Epithelial cell of proximal tubule (primary cell): ENCODE results near the gene NFKBIA. TPM values are rescaled to one million over a fixed set of nuclear protein-coding genes. Genes with fewer than 3 reads are reported as not detected.

Experiments
- DNase-seq: peaks from one replicate; pipeline ENCODE4 v3.0.0-alpha.2; 2011; ENCODE audit warnings: low read depth
- H3K4me3 ChIP-seq: 2 replicates; pipeline ENCODE4 v1.5.1; 2011; ENCODE audit warnings: low read depth, mild to moderate bottlenecking, low read length
- total RNA-seq: library from RNA; depleted of rRNA; stranded (reverse); fragments of >200 nt; gene quantifications from 2 replicates; pipeline ENCODE4 v1.2.3, GENCODE V29; 2015
- TF ChIP-seq, protein P1 (sequence below): conservative IDR thresholded peaks from 2 replicates; pipeline ENCODE4 v1.5.1; 2012; ENCODE audit warnings: low read depth, mild to moderate bottlenecking, low read length

Gene NFKBIA
- total RNA-seq, 1 donor from 2014 or later, result 203 TPM

DNA sequence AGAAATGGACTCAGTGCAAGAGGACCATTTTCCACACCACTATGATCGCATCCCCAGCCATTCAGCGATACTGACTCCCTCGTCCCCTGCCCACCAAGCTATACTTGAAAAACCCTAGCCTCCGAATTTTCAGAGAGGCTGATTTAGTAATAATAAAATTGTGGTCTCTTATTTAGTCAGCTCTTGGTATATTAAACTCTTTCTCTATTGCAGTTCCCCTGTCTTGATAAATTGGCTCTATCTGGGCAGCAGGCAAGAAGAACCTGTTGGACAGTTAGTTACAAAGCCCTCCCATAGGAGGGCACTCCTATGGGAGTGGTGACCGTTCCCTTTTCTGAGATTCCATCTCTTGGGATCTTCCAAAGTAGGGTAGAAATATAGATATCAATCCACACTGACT lies 33.6 kb downstream of the NFKBIA start:
- TF ChIP-seq, protein P1, sequence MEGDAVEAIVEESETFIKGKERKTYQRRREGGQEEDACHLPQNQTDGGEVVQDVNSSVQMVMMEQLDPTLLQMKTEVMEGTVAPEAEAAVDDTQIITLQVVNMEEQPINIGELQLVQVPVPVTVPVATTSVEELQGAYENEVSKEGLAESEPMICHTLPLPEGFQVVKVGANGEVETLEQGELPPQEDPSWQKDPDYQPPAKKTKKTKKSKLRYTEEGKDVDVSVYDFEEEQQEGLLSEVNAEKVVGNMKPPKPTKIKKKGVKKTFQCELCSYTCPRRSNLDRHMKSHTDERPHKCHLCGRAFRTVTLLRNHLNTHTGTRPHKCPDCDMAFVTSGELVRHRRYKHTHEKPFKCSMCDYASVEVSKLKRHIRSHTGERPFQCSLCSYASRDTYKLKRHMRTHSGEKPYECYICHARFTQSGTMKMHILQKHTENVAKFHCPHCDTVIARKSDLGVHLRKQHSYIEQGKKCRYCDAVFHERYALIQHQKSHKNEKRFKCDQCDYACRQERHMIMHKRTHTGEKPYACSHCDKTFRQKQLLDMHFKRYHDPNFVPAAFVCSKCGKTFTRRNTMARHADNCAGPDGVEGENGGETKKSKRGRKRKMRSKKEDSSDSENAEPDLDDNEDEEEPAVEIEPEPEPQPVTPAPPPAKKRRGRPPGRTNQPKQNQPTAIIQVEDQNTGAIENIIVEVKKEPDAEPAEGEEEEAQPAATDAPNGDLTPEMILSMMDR, result no peak
- no peak for DNase-seq
- no peak overlapping the region for H3K4me3 ChIP-seq

DNA sequence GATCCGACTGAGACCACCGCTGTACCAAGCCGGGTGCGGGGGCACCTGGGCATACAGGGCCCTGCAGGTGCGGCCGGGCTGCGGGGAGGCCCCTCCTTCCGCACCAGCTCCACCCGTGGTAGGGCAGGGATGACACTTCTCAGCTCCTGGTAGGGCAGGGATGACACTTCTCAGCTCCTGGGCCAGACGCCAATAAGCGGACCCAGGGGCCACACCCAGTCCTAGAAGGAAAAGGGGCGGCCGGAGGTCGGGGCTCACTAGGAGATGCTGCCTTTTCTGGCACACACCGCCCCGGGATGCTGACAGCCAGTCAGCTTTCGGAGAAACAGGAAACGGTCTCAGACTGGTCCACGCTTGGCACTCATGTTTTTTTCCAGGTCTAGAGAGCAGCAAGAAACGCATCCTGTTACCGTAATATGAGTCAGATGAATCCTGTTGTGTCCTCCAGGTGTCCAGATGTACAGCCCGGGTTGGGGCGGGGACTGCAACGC lies 34.8 kb downstream of the NFKBIA start:
- TF ChIP-seq, protein P1, result no peak
- DNase-seq, result no peak
- H3K4me3 ChIP-seq, result no peak overlapping the region

DNA sequence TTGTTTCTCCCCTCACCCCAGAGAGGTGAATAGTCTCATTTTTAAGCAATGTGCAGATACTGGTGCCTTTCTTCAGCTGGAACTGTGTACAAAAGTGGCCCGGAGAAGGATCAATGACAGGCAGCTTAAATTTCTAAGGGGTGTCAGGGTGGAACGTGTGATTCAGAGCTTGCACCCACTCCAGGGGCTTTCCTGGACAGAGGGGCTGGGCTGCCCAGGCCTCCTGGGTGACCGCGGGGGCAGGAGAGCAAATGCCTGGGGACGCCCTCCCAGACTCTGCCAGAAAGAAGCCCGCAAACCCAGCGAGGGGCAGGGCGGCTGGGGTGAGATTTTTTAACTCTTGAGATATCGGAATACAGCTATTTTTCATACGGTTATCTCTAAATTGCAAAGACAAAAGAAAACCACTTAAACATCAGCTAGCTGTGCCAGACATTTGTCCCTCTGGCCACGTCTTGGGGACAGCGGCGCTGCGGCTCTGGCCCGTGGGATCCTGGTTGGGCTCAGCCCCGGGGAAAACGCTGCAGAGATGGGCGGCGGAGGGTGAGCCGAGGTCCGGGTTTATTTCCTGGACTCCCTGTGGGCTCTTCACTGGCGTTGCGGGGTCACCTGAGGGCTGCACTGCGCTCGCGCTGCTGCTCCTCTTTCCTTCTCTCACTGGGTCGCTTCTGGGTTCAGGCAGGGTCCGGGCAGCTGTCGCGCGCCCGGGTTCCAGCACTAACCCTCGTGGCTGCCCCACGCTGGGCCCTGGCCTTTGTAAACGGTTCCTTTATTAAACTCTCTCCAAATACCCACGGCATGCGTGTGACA lies 35.8 kb downstream of the NFKBIA start:
- TF ChIP-seq, protein P1, result no peak
- H3K4me3 ChIP-seq, result no peak overlapping the region
- DNase-seq, result no peak

DNA sequence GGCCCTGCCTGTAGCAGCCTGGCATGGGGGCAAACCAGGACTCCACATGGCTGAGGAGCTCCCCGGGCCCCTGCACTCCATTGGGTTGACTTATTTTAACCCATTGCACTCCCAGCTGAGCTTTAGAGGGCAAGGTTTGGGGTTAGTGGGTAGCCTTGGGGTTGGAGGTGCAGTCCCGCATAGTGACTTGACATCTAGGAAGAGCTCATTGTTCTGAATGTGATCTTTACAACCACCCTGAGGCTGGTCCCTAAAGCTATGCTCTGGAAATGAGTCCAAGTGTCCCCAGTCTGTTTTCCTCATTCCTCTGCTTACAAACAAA lies 36.4 kb downstream of the NFKBIA start:
- no peak overlapping the region for H3K4me3 ChIP-seq
- DNase-seq, result no peak
- TF ChIP-seq, protein P1, result no peak

DNA sequence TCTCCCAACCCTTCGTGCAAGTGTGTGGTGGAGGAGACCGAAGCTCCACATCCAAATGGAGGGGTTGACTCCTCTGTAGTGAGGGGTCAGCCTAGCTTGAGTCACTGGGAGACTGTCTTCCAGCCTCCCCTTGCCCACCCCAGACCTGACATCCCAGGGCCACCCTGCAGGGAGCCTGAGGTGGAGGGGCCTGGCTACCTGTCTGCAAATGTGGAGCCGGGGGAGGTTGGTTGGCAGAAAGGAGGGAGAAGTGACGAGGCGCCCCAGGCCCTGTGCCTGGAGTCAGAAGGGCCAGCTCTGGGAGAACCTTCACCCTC lies 37.5 kb downstream of the NFKBIA start:
- DNase-seq, result no peak
- TF ChIP-seq, protein P1, result no peak
- H3K4me3 ChIP-seq, result no peak overlapping the region

DNA sequence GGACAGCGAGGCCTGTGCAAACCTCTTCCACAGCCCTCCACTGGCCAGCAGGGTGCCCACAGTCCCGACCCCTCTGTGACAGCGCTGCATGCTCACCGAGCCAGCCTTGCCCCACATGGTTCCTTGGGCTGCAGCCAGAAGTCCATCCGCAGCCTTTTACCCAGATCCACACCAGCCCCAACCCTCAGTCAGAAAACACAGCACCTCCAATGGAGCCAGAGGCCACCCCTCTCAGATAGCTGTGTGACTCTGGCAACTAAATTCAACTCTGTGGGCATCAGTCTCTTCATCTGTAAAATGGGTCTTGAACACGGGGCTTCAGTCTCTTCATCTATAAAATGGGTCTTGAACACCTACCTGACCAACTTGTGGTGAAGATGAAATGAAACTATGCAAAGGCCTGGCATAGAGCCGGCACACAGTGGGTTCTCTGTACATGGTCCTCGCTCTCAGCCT lies 38.0 kb downstream of the NFKBIA start:
- DNase-seq, result no peak
- no peak overlapping the region for H3K4me3 ChIP-seq
- TF ChIP-seq, protein P1, result no peak

DNA sequence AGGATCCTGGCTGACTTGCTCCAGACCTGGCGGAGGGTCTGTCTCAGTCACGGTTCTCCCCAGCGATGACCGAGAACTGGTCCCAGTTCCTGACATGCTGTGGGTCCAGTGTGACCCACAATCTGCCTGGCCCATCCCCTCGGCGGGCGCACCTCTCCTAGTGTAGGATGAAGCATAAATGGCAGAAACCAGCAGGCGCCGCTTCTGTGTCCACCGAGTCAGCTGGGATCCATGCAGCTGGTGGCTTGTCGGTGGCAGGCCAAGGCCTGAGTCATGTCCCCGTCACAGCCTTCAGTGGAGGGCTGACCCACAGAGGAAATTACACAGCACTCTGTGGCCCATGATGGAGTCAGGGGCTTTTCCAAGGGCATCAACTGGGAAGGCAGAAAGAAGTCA lies 38.5 kb downstream of the NFKBIA start:
- DNase-seq, result no peak
- TF ChIP-seq, protein P1, result no peak
- no peak overlapping the region for H3K4me3 ChIP-seq
